Right lobe of liver (tissue), 4 donors: ENCODE results near the gene CLOCK.

Experiments
- CTCF ChIP-seq, 4 donors: fragments of 200-600 bp in 3 of 4; fragments of 450-650 bp in 1 of 4; IDR thresholded peaks; one replicate each; pipeline versions ENCODE4 v1.5.1 to v1.8.0; 2016 to 2022; ENCODE audit warnings: antibody characterized with exemption in 4 of 4, mild to moderate bottlenecking in 2 of 4
- POLR2A ChIP-seq: fragments of 450-650 bp; IDR thresholded peaks from one replicate; pipeline ENCODE4 v1.6.1; 2017; ENCODE audit warnings: antibody characterized with exemption, mild to moderate bottlenecking
- donor health status: DM: no; HTN: no; CAD: no.
- donor health status: DM: no; HTN: no; CAD: no.
- donor health status: DM: no; HTN: yes; CAD: no.

- TF ChIP-seq CTCF (IDR thresholded peaks at IDR 0.05) (no peak), POLR2A (no peak)
Measured at GRCh38 chr4:55561889-55562288, 15.2 kb upstream of the CLOCK start.
